HG02763 (cell line): ENCODE measurements around the gene HTT.

Experiments
- ATAC-seq: cut with Tn5 transposase; IDR thresholded peaks from one replicate; pipeline ENCODE4 v1.9.1; 2021; ENCODE audit warnings: mild to moderate bottlenecking, moderate library complexity; ENCODE audit not compliant: unreplicated experiment

The HTT gene

GRCh38 chr4:3074078-3074845, at the start of gene HTT, which contains the start of gene HTT-AS:
TSS of gene HTT (plus strand) at chr4:3074681. CDS start at chr4:3074826, 145 bp downstream.
TSS of gene HTT-AS (minus strand) at chr4:3074538.
- peak; percentile 84 for ATAC-seq

GRCh38 chr4:3025881-3026280, 48.6 kb upstream of the HTT start:
- ATAC-seq = no peak

GRCh38 chr4:3026540-3026939, 47.9 kb upstream of the HTT start:
- ATAC-seq = no peak

- no peak for ATAC-seq
These were observed 45.0 kb upstream of the HTT start for GRCh38 chr4:3029464-3029863.

- ATAC-seq = no peak
These were observed 43.7 kb upstream of the HTT start for GRCh38 chr4:3030566-3031356.

GRCh38 chr4:3031357-3032082, 43.0 kb upstream of the HTT start:
- no peak for ATAC-seq

- ATAC-seq = no peak
These were observed 40.2 kb upstream of the HTT start for GRCh38 chr4:3034231-3034630.

- no peak for ATAC-seq
These were observed 39.2 kb upstream of the HTT start for GRCh38 chr4:3035249-3035648.

- no peak for ATAC-seq
These were observed 38.8 kb upstream of the HTT start for GRCh38 chr4:3035674-3036073.

- no peak for ATAC-seq
These were observed 38.1 kb upstream of the HTT start for GRCh38 chr4:3036131-3036952.

GRCh38 chr4:3037957-3038461, 36.5 kb upstream of the HTT start:
- ATAC-seq = no peak

GRCh38 chr4:3039706-3040366, 34.6 kb upstream of the HTT start:
- no peak for ATAC-seq

- no peak for ATAC-seq
These were observed 33.9 kb upstream of the HTT start for GRCh38 chr4:3040452-3041191.

GRCh38 chr4:3041192-3042142, 33.0 kb upstream of the HTT start:
- ATAC-seq = no peak

- no peak for ATAC-seq
These were observed 32.3 kb upstream of the HTT start for GRCh38 chr4:3042226-3042625.

GRCh38 chr4:3043282-3044020, 31.0 kb upstream of the HTT start:
- no peak for ATAC-seq
